Measurements from ENCODE around the gene VAT1L. TPM values are rescaled to one million over a fixed set of nuclear protein-coding genes. Genes with fewer than 3 reads are reported as not detected.

VAT1L gene
- total and polyA plus RNA-seq, 2 experiments from 2014 or later = 6.2 TPM

GRCh38 chr16:78004517-78004916, 216.2 kb downstream of the VAT1L start:
- Histone ChIP-seq H3K27me3 (replicated peaks; ENCODE audit: insufficient read depth) (no peaks in the 10 kb centered on the region), H4K20me1 (ENCODE audit: insufficient read depth) (no peaks in the 10 kb centered on the region), H3K27ac (no peak overlapping the region), H3K4me1 (ENCODE audit: insufficient read depth) (no peaks in the 10 kb centered on the region), H3K36me3 (ENCODE audit: low read depth) (no peaks in the 10 kb centered on the region), H3K9ac (no peak overlapping the region), H3K4me3 (no peak overlapping the region), H3K4me2 (ENCODE audit: unreplicated experiment) (no peak overlapping the region), H3F3A (ENCODE audit: insufficient read depth) (no peaks in the 10 kb centered on the region), H2AFZ (no peak overlapping the region), H3K9me3 (ENCODE audit: low read depth) (no peaks in the 10 kb centered on the region), H3K79me2 (ENCODE audit: insufficient read depth) (no peaks in the 10 kb centered on the region), H3K9me2 (ENCODE audit: insufficient read depth) (no peaks in the 10 kb centered on the region)
- no peak for DNase-seq
- 76 to 77% methylated on average over 4 of the region's 4 CpGs for WGBS, 2 experiments (ENCODE audit: low coverage in 1 of 2, low lambda C conversion rate in 2 of 2, missing lambda C conversion rate in 2 of 2)
- in situ Hi-C loops (cut with MboI) = no loop called here
- no peak for TF ChIP-seq EZH2phosphoT487 (IDR thresholded peaks at IDR 0.05; ENCODE audit: insufficient read depth, low read depth)
- TF ChIP-seq EZH2 (IDR thresholded peaks at IDR 0.05; ENCODE audit: insufficient read depth, poor library complexity, severe bottlenecking) = no peak

DNA sequence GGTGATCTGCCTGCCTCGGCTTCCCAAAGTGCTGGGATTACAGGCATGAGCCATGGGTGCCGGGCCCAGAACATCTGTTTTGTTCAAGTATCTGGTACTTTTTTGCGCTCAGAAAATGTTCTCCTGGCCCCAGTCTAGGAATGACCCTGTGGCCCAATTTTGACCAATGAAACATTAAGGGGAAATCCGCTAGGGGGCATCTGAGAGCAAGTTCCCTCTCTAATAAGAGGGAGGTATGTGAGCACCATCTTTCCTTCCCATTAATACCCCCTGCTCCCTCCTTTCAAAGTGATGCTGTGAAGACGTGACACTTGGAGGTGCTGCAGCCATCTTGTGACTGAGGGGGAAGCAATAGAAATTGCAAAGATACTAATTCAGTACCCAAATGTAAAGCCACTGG, 217.5 kb downstream of the VAT1L start:
- TF ChIP-seq EZH2 (IDR thresholded peaks at IDR 0.05; ENCODE audit: insufficient read depth, poor library complexity, severe bottlenecking) (no peak), EZH2phosphoT487 (IDR thresholded peaks at IDR 0.05; ENCODE audit: insufficient read depth, low read depth) (no peak)
- Histone ChIP-seq H3K27me3 (replicated peaks; ENCODE audit: insufficient read depth) (no peaks in the 10 kb centered on the region), H3K9me3 (ENCODE audit: low read depth) (no peaks in the 10 kb centered on the region), H3F3A (ENCODE audit: insufficient read depth) (no peaks in the 10 kb centered on the region), H3K9me2 (ENCODE audit: insufficient read depth) (no peaks in the 10 kb centered on the region), H3K79me2 (ENCODE audit: insufficient read depth) (no peaks in the 10 kb centered on the region), H3K4me2 (ENCODE audit: unreplicated experiment) (no peak overlapping the region), H3K4me1 (ENCODE audit: insufficient read depth) (no peaks in the 10 kb centered on the region), H2AFZ (no peak overlapping the region), H3K4me3 (no peak overlapping the region), H3K9ac (no peak overlapping the region), H3K36me3 (ENCODE audit: low read depth) (no peaks in the 10 kb centered on the region), H4K20me1 (ENCODE audit: insufficient read depth) (no peaks in the 10 kb centered on the region), H3K27ac (no peak overlapping the region)
- in situ Hi-C loops (cut with MboI) = no loop called here
- whole genome bisulfite sequencing, 2 experiments (ENCODE audit: low coverage in 1 of 2, low lambda C conversion rate in 2 of 2, missing lambda C conversion rate in 2 of 2) = 61 to 68% methylated on average over 5 of the region's 5 CpGs
- DNase-seq = peak; percentile 7

DNA sequence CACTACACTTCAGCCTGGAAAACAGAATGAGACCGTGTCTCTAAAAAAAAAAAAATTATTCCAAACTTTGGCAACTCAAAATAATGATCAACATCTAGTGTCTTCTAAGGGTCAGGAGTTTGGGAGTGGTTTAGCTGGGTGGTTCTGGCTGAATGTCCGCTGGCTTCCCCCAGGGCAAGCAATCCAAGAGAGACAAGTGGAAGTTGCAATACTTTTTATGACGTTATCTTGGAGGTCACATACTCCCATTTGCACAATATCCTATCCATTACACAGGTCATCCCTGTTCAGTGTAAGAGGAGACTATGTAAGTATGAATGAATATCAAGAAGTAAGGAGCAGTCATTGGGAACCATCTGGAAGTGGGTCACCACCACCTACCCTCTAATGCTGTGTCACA, 218.8 kb downstream of the VAT1L start:
- Histone ChIP-seq H3K79me2 (ENCODE audit: insufficient read depth) (no peaks in the 10 kb centered on the region), H3K4me3 (no peak overlapping the region), H3K27ac (no peak overlapping the region), H3K4me2 (ENCODE audit: unreplicated experiment) (no peak overlapping the region), H4K20me1 (ENCODE audit: insufficient read depth) (no peaks in the 10 kb centered on the region), H3K9ac (no peak overlapping the region), H2AFZ (no peak overlapping the region), H3K36me3 (ENCODE audit: low read depth) (no peaks in the 10 kb centered on the region), H3K4me1 (ENCODE audit: insufficient read depth) (no peaks in the 10 kb centered on the region), H3K9me2 (ENCODE audit: insufficient read depth) (no peaks in the 10 kb centered on the region), H3F3A (ENCODE audit: insufficient read depth) (no peaks in the 10 kb centered on the region), H3K27me3 (replicated peaks; ENCODE audit: insufficient read depth) (no peaks in the 10 kb centered on the region), H3K9me3 (ENCODE audit: low read depth) (no peaks in the 10 kb centered on the region)
- 14 to 27% methylated on average over 3 of the region's 3 CpGs for WGBS, 2 experiments (ENCODE audit: low coverage in 1 of 2, low lambda C conversion rate in 2 of 2, missing lambda C conversion rate in 2 of 2)
- DNase-seq = no peak
- in situ Hi-C loops (cut with MboI) = no loop called here
- TF ChIP-seq EZH2phosphoT487 (IDR thresholded peaks at IDR 0.05; ENCODE audit: insufficient read depth, low read depth) (no peak), EZH2 (IDR thresholded peaks at IDR 0.05; ENCODE audit: insufficient read depth, poor library complexity, severe bottlenecking) (no peak)

DNA sequence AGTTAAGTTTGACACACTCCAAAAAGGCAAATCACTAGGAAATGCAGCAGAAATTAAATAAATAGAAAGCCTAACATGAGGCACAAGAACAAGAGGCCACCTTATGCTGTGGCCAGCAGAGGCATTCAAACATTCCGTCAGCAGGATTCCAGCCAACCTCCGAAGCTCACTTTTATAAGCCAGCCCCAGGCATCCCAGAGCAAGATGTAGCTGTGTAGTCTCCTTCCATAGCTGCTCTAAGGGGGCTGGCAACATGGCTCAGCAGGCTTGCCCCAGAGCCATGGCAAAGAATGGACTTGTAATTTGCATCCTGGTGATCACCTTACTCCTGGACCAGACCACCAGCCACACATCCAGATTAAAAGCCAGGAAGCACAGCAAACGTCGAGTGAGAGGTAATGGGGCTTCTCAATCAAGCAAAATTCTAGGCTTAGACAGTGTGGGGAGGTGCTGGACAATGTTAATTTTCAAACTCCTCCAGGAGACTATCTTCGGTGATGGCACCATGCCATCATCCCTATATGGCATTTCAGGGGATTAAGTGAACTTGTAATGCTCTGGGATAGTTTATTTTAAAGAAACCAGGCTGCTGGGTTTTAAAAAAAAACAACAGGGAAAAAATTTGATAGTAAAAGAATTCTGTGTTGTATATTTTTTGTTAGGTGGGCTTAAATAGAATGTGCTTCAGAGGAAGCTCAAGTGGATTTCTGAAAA, 234.1 kb downstream of the VAT1L start, which contains the start of gene CLEC3A:
Gene CLEC3A (plus strand): TSS at position 202 of the 714 bp plus-strand sequence. CDS start 79 bp downstream, at position 281.
- in situ Hi-C loops (cut with MboI) = no loop called here
- H3K9ac ChIP-seq = no peak within 1 kb of the TSS
- no peaks in the 10 kb centered on the region for H3K36me3 ChIP-seq (ENCODE audit: low read depth)
- no peak within 1 kb of the TSS for H2AFZ ChIP-seq
- H3F3A ChIP-seq (ENCODE audit: insufficient read depth) = no peaks in the 10 kb centered on the region
- H3K9me3 ChIP-seq (ENCODE audit: low read depth) = no peaks in the 10 kb centered on the region
- no peaks in the 10 kb centered on the region for H3K4me1 ChIP-seq (ENCODE audit: insufficient read depth)
- H3K9me2 ChIP-seq (ENCODE audit: insufficient read depth) = no peaks in the 10 kb centered on the region
- no peak for DNase-seq
- WGBS, 2 experiments (ENCODE audit: low coverage in 1 of 2, low lambda C conversion rate in 2 of 2, missing lambda C conversion rate in 2 of 2) = 2 to 4% methylated on average over 5 of the region's 5 CpGs
- no peaks in the 10 kb centered on the region for H3K79me2 ChIP-seq (ENCODE audit: insufficient read depth)
- no peaks in the 10 kb centered on the region for H3K27me3 ChIP-seq (replicated peaks; ENCODE audit: insufficient read depth)
- H3K4me2 ChIP-seq (ENCODE audit: unreplicated experiment) = no peak within 1 kb of the TSS
- no peak within 1 kb of the TSS for H3K27ac ChIP-seq
- H3K4me3 ChIP-seq = no peak within 1 kb of the TSS
- H4K20me1 ChIP-seq (ENCODE audit: insufficient read depth) = no peaks in the 10 kb centered on the region
- no peak for TF ChIP-seq EZH2phosphoT487 (IDR thresholded peaks at IDR 0.05; ENCODE audit: insufficient read depth, low read depth)
- no peak for TF ChIP-seq EZH2 (IDR thresholded peaks at IDR 0.05; ENCODE audit: insufficient read depth, poor library complexity, severe bottlenecking)
